Ammon's horn (tissue), 1 donor: ENCODE results near the gene BET1.

Experiments
- DNase-seq: peaks from one replicate; pipeline ENCODE4 v3.0.0-alpha.2; 2016; ENCODE audit warnings: low spot score

The BET1 gene

GRCh38 chr7:94011714-94012353 lies 7.7 kb upstream of the BET1 start:
- DNase-seq: no peak

GRCh38 chr7:94008537-94008936 lies 4.4 kb upstream of the BET1 start:
- DNase-seq: no peak

- no peak for DNase-seq
These were observed 1.6 kb upstream of the BET1 start for GRCh38 chr7:94005753-94006152.

GRCh38 chr7:94003446-94004023 lies 620 bp downstream of the BET1 start:
- DNase-seq: no peak

GRCh38 chr7:94001396-94001795 lies 2.8 kb downstream of the BET1 start:
- DNase-seq: no peak

GRCh38 chr7:93997868-93998267 lies 6.3 kb downstream of the BET1 start:
- DNase-seq: no peak

GRCh38 chr7:93992421-93993110 lies 11.6 kb downstream of the BET1 start:
- DNase-seq: no peak

- DNase-seq: no peak
These were observed 16.9 kb downstream of the BET1 start for GRCh38 chr7:93987297-93987696.

- DNase-seq: no peak
These were observed 19.1 kb downstream of the BET1 start for GRCh38 chr7:93985101-93985500.

- DNase-seq: no peak
These were observed 20.1 kb downstream of the BET1 start for GRCh38 chr7:93984024-93984423.

GRCh38 chr7:93981480-93981874 lies 22.7 kb downstream of the BET1 start:
- DNase-seq: no peak

GRCh38 chr7:93980744-93981479 lies 23.2 kb downstream of the BET1 start:
- DNase-seq: no peak

- DNase-seq: no peak
These were observed 26.8 kb downstream of the BET1 start for GRCh38 chr7:93977211-93977950.

GRCh38 chr7:93973134-93973533 lies 31.0 kb downstream of the BET1 start:
- no peak for DNase-seq

- no peak for DNase-seq
These were observed 32.0 kb downstream of the BET1 start for GRCh38 chr7:93972029-93972725.

GRCh38 chr7:93968911-93969620 lies 35.1 kb downstream of the BET1 start:
- DNase-seq: no peak

GRCh38 chr7:93964813-93965212 lies 39.3 kb downstream of the BET1 start:
- no peak for DNase-seq

- DNase-seq: no peak
These were observed 39.9 kb downstream of the BET1 start for GRCh38 chr7:93964262-93964661.

- DNase-seq: no peak
These were observed 43.2 kb downstream of the BET1 start for GRCh38 chr7:93960986-93961385.

GRCh38 chr7:93958651-93959050 lies 45.5 kb downstream of the BET1 start:
- DNase-seq: no peak

GRCh38 chr7:93958216-93958615 lies 45.9 kb downstream of the BET1 start:
- no peak for DNase-seq
